Mononuclear cell (primary cell): Measurements from ENCODE around the gene CORO1A. TPM values are rescaled to one million over a fixed set of nuclear protein-coding genes. Genes with fewer than 3 reads are reported as not detected.
"Not testable (repeated sequence)": the region's sequence is repeated elsewhere in the genome, so short reads cannot be mapped to it uniquely, and the experiment has no call there.

Experiments used
- H3K27me3 ChIP-seq: 2 replicates; pipeline ENCODE4 v1.6.0; 2011; ENCODE audit warnings: low read length, control low read depth; ENCODE audit not compliant: insufficient read depth
- H3K4me1 ChIP-seq: 2 replicates; pipeline ENCODE4 v1.5.1; 2011; ENCODE audit warnings: mild to moderate bottlenecking, low read length, control low read depth; ENCODE audit not compliant: insufficient read depth
- H3K4me3 ChIP-seq: 2 replicates; pipeline ENCODE4 v1.5.1; 2011; ENCODE audit warnings: mild to moderate bottlenecking, low read length, moderate library complexity
- H3K9me3 ChIP-seq: 2 replicates; pipeline ENCODE4 v1.5.1; 2011; ENCODE audit warnings: low read depth, mild to moderate bottlenecking, control low read depth, low read length
- total RNA-seq: library from RNA; depleted of rRNA; stranded (reverse); fragments of >200 nt; gene quantifications from one replicate; pipeline ENCODE4 v1.2.3, GENCODE V29; 2012

CORO1A gene
- total RNA-seq, 1 donor = 361 TPM

DNA sequence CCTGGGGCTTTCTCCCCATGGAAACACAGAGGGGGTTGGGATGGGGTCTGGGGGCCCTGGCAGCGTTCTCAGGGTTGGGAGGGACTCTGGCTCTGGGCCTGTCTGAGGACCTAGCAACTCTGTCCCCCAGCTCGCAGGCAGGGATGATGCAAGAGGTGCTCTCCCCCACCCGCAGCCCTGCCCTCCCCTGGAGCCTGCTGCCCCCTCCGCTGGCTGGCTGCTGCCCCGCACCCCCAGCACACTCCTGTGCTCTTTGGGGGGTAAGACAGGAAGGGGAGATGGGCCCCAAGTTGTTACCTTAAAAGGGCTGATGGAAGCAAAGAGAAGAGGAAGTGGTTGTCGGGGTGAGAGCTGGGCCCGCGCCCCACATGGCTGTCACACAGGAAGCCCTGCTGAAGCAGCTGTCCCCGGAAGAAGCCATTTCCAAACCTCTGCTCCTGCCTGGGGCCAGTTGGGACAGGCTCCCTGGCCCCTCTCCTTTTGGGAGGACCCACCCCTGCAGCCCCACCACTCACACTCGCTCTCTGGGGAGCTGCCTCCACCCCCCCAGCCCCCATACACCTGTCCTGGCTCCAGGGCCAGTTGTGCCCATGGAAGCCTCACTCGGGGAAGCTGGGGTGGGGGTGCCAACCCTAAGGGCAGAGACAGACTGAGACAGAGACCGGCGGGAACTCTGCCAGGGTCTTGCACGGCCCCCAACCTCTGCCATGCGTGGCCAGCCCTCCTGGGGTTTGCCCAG lies 2.5 kb downstream of the CORO1A start:
- peak overlapping the region; percentile 94 for H3K4me3 ChIP-seq
- H3K9me3 ChIP-seq = no peaks in the 10 kb centered on the region
- no peaks in the 10 kb centered on the region for H3K27me3 ChIP-seq
- H3K4me1 ChIP-seq = peaks cover 47% of the 10 kb centered on the region

DNA sequence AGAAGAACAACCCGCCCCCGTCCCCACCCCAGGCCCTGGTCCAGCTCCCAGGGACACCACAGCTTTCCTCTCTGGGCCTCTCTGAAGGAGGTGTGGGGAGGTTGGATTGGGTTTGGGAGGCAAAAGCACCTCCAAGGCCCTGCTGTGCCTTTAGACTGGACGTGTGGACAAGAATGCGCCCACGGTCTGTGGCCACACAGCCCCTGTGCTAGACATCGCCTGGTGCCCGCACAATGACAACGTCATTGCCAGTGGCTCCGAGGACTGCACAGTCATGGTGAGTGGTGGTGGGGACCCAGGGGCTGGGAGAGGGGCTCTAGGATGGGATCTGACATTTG lies 3.0 kb downstream of the CORO1A start:
- peaks cover 47% of the 10 kb centered on the region for H3K4me1 ChIP-seq

GRCh38 chr16:30186782-30187555 lies 3.6 kb downstream of the CORO1A start:
- no peaks in the 10 kb centered on the region for H3K27me3 ChIP-seq
- H3K9me3 ChIP-seq = no peaks in the 10 kb centered on the region
- H3K4me3 ChIP-seq = peak overlapping the region; percentile 94
- H3K4me1 ChIP-seq = peaks cover 45% of the 10 kb centered on the region

More for the DNA sequence above, 3.0 kb downstream of the CORO1A start:
- Histone ChIP-seq H3K4me3 (peak overlapping the region; percentile 94), H3K27me3 (no peaks in the 10 kb centered on the region), H3K9me3 (no peaks in the 10 kb centered on the region)

- H3K9me3 ChIP-seq = no peaks in the 10 kb centered on the region
- peaks cover 40% of the 10 kb centered on the region for H3K4me1 ChIP-seq
- H3K27me3 ChIP-seq = no peaks in the 10 kb centered on the region
- H3K4me3 ChIP-seq = no peak overlapping the region
These were observed 4.1 kb downstream of the CORO1A start for GRCh38 chr16:30187556-30187865.

DNA sequence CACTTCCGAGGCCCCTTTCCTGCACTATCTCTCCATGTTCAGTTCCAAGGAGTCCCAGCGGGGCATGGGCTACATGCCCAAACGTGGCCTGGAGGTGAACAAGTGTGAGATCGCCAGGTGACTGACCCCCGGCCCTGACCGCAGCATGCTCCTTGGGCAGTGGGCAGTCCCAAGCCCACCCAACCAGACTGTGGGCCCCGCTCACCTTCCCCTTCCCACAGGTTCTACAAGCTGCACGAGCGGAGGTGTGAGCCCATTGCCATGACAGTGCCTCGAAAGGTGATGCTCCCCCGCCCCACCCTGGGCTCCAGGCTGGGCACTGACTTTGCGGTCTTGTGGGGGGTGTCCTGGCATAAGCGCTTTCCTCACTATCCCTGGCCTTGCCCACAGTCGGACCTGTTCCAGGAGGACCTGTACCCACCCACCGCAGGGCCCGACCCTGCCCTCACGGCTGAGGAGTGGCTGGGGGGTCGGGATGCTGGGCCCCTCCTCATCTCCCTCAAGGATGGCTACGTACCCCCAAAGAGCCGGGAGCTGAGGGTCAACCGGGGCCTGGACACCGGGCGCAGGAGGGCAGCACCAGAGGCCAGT lies 4.7 kb downstream of the CORO1A start:
- Histone ChIP-seq H3K4me3 (no peak overlapping the region), H3K9me3 (no peaks in the 10 kb centered on the region), H3K4me1 (peaks cover 36% of the 10 kb centered on the region), H3K27me3 (no peaks in the 10 kb centered on the region)

- peaks cover 22% of the 10 kb centered on the region for H3K4me1 ChIP-seq
- not testable (repeated sequence) for H3K27me3 ChIP-seq, H3K9me3 ChIP-seq, H3K4me3 ChIP-seq
These were observed 7.8 kb downstream of the CORO1A start for GRCh38 chr16:30191158-30191557.

DNA sequence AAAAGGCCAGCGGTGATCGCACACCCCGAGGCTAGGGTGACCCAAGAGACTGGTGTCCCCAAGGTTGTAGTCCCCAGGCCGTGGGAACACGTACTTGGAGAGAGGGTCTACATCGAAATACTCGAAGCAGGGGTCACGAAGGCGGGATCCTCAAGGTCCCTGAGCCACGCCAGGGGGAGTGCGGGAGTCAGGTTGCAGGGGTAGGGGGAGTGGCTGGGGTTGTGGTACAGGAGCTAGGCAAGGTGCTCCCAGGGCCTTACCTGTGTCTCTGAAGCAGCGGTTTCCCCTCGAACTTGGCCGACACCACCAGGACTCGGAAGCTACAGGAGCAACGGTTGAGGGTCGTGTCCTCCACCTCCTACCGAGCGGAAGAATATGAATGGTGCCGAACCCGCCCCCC lies 9.7 kb downstream of the CORO1A start:
- not testable (repeated sequence) for H3K9me3 ChIP-seq, H3K27me3 ChIP-seq, H3K4me1 ChIP-seq, H3K4me3 ChIP-seq

DNA sequence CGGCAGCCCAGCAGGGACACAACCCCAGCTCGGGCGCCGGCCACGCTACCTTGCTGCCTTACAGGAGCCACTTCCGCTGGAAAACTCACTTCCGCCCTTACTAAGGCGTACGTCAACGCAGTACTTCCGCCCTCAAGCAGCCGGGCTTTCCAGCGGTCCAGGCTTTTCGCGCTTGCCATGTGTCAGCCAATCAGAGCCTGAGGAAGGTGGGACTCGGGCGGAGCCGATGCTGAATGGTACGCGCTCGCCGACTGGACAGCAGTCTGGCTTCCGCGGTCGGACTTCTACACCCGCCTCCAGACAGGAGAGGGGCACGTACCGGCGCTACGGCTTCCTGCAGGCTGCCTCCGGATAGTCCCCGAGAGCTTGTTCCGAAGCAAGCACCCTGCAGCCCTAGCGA lies 10.2 kb downstream of the CORO1A start, which contains the start of the genes BOLA2B and SLX1A:
TSS of gene BOLA2B (minus strand) at position 52 of the 400 bp plus-strand sequence. CDS start 71 bp downstream, outside the sequence.
TSS of gene SLX1A (plus strand) at position 261 of the 400 bp plus-strand sequence. CDS start 210 bp downstream, outside the sequence.
- not testable (repeated sequence) for H3K4me1 ChIP-seq, H3K27me3 ChIP-seq, H3K9me3 ChIP-seq
- peak within 1 kb of the TSS; percentile 20 for H3K4me3 ChIP-seq

DNA sequence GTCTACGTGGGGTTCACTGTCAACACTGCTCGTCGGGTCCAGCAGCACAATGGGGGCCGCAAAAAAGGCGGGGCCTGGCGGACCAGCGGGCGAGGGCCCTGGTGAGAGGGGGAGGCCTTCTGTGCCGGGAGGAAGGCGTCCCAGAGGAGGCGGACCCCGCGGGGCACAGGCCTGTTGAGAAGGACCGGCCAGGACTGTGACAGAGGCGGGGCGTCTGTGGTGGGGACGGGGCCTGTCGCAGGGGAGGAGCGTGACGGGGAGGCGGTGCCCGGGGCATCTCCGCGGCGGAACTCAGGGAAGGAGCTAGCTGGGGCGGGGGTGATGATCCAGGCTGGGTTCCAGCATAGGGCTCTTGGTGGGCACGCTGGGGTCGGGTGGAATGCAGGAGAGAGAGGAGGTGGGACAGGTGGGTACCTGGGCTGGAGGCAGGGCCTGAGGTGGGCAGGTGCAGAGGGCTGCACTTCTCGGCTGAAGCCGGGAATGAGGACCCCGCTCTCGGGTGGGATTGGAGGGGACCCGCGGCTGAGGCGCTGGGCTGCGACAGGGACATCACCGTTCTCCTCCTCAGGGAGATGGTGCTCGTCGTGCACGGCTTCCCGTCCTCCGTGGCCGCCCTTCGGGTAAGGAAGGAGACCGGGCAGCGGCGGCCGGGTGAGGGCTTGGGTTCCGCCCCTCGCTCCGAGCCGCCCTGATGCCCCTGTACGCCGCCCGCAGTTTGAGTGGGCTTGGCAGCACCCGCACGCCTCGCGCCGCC lies 10.9 kb downstream of the CORO1A start:
- not testable (repeated sequence) for H3K27me3 ChIP-seq, H3K9me3 ChIP-seq, H3K4me1 ChIP-seq
- peak overlapping the region; percentile 20 for H3K4me3 ChIP-seq

- H3K4me1 ChIP-seq, H3K27me3 ChIP-seq, H3K9me3 ChIP-seq, H3K4me3 ChIP-seq: not testable (repeated sequence)
These were observed 13.6 kb downstream of the CORO1A start for GRCh38 chr16:30197001-30197400.

DNA sequence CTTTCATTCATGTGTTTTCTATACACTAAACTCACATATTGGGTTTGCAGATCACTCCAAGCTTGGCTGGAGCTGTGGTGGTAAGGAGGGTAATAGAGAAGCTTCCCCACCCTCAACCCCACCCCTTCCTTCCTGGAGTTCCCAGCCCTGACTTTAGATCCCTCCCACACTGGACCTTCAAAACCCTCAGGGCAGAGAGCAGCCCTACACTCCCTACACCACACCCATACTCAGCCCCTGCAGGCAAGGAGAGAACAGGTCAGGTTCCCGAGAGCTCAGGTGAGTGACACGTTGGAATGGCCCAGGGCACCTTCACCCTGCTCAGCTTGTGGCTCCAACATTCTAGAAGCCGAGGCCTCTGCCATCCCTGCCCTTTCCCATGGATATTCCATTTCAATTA lies 15.6 kb downstream of the CORO1A start, which contains the start of gene SULT1A3:
TSS of gene SULT1A3 (plus strand) at position 207 of the 400 bp plus-strand sequence. CDS start 1,474 bp downstream, outside the sequence.
- H3K4me1 ChIP-seq, H3K4me3 ChIP-seq, H3K9me3 ChIP-seq, H3K27me3 ChIP-seq: not testable (repeated sequence)

GRCh38 chr16:30199608-30200343 lies 16.4 kb downstream of the CORO1A start:
- H3K9me3 ChIP-seq, H3K27me3 ChIP-seq, H3K4me1 ChIP-seq, H3K4me3 ChIP-seq: not testable (repeated sequence)

DNA sequence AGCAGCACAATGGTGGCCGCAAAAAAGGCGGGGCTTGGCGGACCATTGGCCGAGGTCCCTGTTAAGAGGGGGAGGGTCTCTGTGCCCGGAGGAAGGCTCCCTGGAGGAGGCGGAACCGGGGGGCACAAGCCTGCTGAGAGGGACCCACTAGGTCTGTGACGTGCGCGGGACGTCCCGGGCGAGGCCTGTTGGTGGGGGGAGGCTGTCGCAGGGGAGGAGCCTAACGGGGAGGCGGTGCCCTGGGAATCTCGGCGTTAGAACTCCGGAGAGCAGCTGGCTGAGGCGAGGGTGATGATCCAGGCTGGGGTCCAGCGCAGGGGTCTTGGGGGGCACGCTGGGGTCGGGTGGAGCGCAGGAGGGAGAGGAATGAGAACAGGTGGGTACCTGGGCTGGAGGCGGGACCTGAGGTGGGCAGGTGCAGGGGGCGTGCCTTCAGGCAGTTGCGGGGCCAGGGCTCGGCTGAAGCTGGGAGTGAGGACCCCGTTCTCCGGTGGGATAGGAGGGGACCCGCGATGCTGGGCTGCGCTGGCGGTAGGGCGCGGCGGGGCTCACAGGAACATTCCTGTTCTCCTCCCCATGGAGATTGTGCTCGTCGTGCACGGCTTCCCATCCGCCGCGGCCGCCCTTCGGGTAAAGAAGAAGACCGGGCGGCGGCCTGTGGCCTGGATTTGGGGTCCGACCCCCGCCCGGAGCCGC lies 22.3 kb downstream of the CORO1A start:
- H3K9me3 ChIP-seq, H3K4me1 ChIP-seq, H3K27me3 ChIP-seq: not testable (repeated sequence)
- peak overlapping the region; percentile 32 for H3K4me3 ChIP-seq

GRCh38 chr16:30206252-30206651 lies 22.9 kb downstream of the CORO1A start:
- peak overlapping the region; percentile 32 for H3K4me3 ChIP-seq
- H3K27me3 ChIP-seq, H3K4me1 ChIP-seq, H3K9me3 ChIP-seq: not testable (repeated sequence)
